Stomach (tissue), 19 donors: ENCODE data around the gene CHMP4A. TPM values are rescaled to one million over a fixed set of nuclear protein-coding genes. Genes with fewer than 3 reads are reported as not detected.

Source experiments
- DNase-seq, 2 donors: peaks; one replicate each; pipeline versions ENCODE4 v3.0.0 to v3.0.0-alpha.2; 2013 to 2019
- H3K27ac ChIP-seq, 5 donors: fragments of 200-600 bp in 4 of 5; sonication (generic) in 4 of 5; one replicate each; pipeline ENCODE4 v1.5.1; 2013 to 2019; ENCODE audit warnings: mild to moderate bottlenecking in 1 of 5, moderate library complexity in 1 of 5
- H3K27me3 ChIP-seq, 3 donors: fragments of 200-600 bp; sonication (generic); one replicate each; pipeline ENCODE4 v1.5.1; 2017 to 2019; ENCODE audit warnings: mixed run types in 1 of 3
- H3K36me3 ChIP-seq, 4 donors: fragments of 200-600 bp; sonication (generic); 1 replicate in 3 of 4; 2 replicates in 1 of 4; pipeline ENCODE4 v1.5.1; 2016 to 2019
- H3K4me1 ChIP-seq, 4 donors: fragments of 200-600 bp; sonication (generic); one replicate each; pipeline ENCODE4 v1.5.1; 2016 to 2019
- H3K4me3 ChIP-seq, 4 donors: fragments of 200-600 bp; sonication (generic) in 3 of 4; one replicate each; pipeline ENCODE4 v1.5.1; 2016 to 2019; ENCODE audit warnings: mild to moderate bottlenecking in 1 of 4
- H3K9me3 ChIP-seq, 4 donors: fragments of 200-600 bp; sonication (generic); one replicate each; pipeline ENCODE4 v1.5.1; 2016 to 2019
- CTCF ChIP-seq, 7 experiments: fragments of 450-650 bp in 4 of 7; fragments of 200-600 bp in 3 of 7; sonication (generic) in 3 of 7; IDR thresholded peaks; one replicate each; pipeline ENCODE4 v1.5.1; 2016 to 2019; ENCODE audit warnings: antibody characterized with exemption in 7 of 7, control low read depth in 2 of 7, mild to moderate bottlenecking in 1 of 7
- EP300 ChIP-seq: sonication (generic); formaldehyde crosslinking; IDR thresholded peaks from one replicate; pipeline ENCODE4 v1.6.1; 2017; ENCODE audit warnings: antibody characterized with exemption
- POLR2A ChIP-seq, 4 donors: fragments of 450-650 bp; IDR thresholded peaks; one replicate each; pipeline ENCODE4 v1.6.1; 2016; ENCODE audit warnings: antibody characterized with exemption in 4 of 4, control low read depth in 2 of 4, mild to moderate bottlenecking in 1 of 4, moderate library complexity in 1 of 4
- POLR2AphosphoS5 ChIP-seq, 3 donors: sonication (generic); formaldehyde crosslinking; IDR thresholded peaks; one replicate each; pipeline ENCODE4 v1.6.1; 2016; ENCODE audit warnings: antibody characterized with exemption in 3 of 3
- WGBS, 5 donors: extraction: QIAGEN DNeasy Blood & Tissue Kit in 3 of 5; methylation state at CpG; one replicate each; pipeline versions ENCODE4 v1.1.5 to v1.1.7; 2013 to 2018; 5-methylcytosine and 5-hydroxymethylcytosine counted together
- intact Hi-C: fragments of 100-400 bp; cut with DNase I; formaldehyde crosslinking; loops from one replicate; pipeline ENCODE4 v1.15.1; 2023; ENCODE audit warnings: low total_unique reads
- long read RNA-seq, 10 donors: transcript quantifications; one replicate each; lab custom pipeline, GENCODE V29; 2026
- polyA plus RNA-seq, 3 donors: library from polyadenylated mRNA; stranded (reverse); fragments of 200-250 nt; gene quantifications; one replicate each; pipeline ENCODE4 v1.2.3, GENCODE V29; 2013
- total RNA-seq, 5 donors: library from RNA; depleted of rRNA; stranded (reverse); fragments of >200 nt; gene quantifications; one replicate each; pipeline versions ENCODE4 v1.1.0 to v1.2.3, GENCODE V29; 2014 to 2016
- donor health status: healthy with polysubstance abuse.
- donor health status: Bipolar disorder and iron deficiency.
- donor health status: healthy.

CHMP4A gene, protein sequence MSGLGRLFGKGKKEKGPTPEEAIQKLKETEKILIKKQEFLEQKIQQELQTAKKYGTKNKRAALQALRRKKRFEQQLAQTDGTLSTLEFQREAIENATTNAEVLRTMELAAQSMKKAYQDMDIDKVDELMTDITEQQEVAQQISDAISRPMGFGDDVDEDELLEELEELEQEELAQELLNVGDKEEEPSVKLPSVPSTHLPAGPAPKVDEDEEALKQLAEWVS
- total RNA-seq = 10 to 100 TPM in 4 of 5 donors, not detected in 1; 27.8 to 37.2 (median 31.8) TPM
- polyA plus RNA-seq = 100 to 1,000 TPM in 1 of 3 donors, 10 to 100 TPM in 2; 66.5 to 135 (median 70.7) TPM
- long read RNA-seq, donor 1, transcript CHMP4A-201 (6 exons, 1,393 nt) = major isoform, 16 of 16 reads
- long read RNA-seq, donor 1, partial matches to known transcripts = 0 of 16 reads
- long read RNA-seq, donor 1, other reads (novel, unspliced or antisense) = 0 of 16 reads
- long read RNA-seq, donor 2, transcript CHMP4A-201 (6 exons, 1,393 nt) = major isoform, 19 of 20 reads
- long read RNA-seq, donor 2, partial matches to known transcripts = 0 of 20 reads
- long read RNA-seq, donor 2, other reads (novel, unspliced or antisense) = 0 of 20 reads
- long read RNA-seq, donor 3, transcript CHMP4A-201 (6 exons, 1,393 nt) = major isoform, 12 of 12 reads
- long read RNA-seq, donor 3, partial matches to known transcripts = 0 of 12 reads
- long read RNA-seq, donor 3, other reads (novel, unspliced or antisense) = 0 of 12 reads
- long read RNA-seq, donor 4, partial matches to known transcripts = 0 of 1 reads
- long read RNA-seq, donor 4, other reads (novel, unspliced or antisense) = 0 of 1 reads
- long read RNA-seq, donor 5, transcript CHMP4A-201 (6 exons, 1,393 nt) = major isoform, 19 of 20 reads
- long read RNA-seq, donor 5, partial matches to known transcripts = 0 of 20 reads
- long read RNA-seq, donor 5, other reads (novel, unspliced or antisense) = 0 of 20 reads
- long read RNA-seq, donor 6, transcript CHMP4A-201 (6 exons, 1,393 nt) = major isoform, 54 of 61 reads
- long read RNA-seq, donor 6, partial matches to known transcripts = 0 of 61 reads
- long read RNA-seq, donor 6, other reads (novel, unspliced or antisense) = 0 of 61 reads
- long read RNA-seq, donor 7, transcript CHMP4A-201 (6 exons, 1,393 nt) = major isoform, 16 of 20 reads
- long read RNA-seq, donor 7, partial matches to known transcripts = 0 of 20 reads
- long read RNA-seq, donor 7, other reads (novel, unspliced or antisense) = 0 of 20 reads
- long read RNA-seq, donor 8, transcript CHMP4A-201 (6 exons, 1,393 nt) = major isoform, 18 of 20 reads
- long read RNA-seq, donor 8, partial matches to known transcripts = 0 of 20 reads
- long read RNA-seq, donor 8, other reads (novel, unspliced or antisense) = 0 of 20 reads
- long read RNA-seq, donor 9, transcript CHMP4A-201 (6 exons, 1,393 nt) = major isoform, 14 of 15 reads
- long read RNA-seq, donor 9, partial matches to known transcripts = 0 of 15 reads
- long read RNA-seq, donor 9, other reads (novel, unspliced or antisense) = 0 of 15 reads
- long read RNA-seq, donor 10, transcript CHMP4A-201 (6 exons, 1,393 nt) = major isoform, 10 of 10 reads
- long read RNA-seq, donor 10, partial matches to known transcripts = 0 of 10 reads
- long read RNA-seq, donor 10, other reads (novel, unspliced or antisense) = 0 of 10 reads

- peak; percentile 95 to 100 (median 99) for TF ChIP-seq POLR2AphosphoS5 (IDR thresholded peaks at IDR 0.05)
- TF ChIP-seq POLR2A (IDR thresholded peaks at IDR 0.05) = peak in 2 of 4 donors; percentile 27 to 86
- no peak for TF ChIP-seq EP300
- peak in 1 of 7 experiments; percentile 30 for TF ChIP-seq CTCF (IDR thresholded peaks at IDR 0.05)
- DNase-seq = peak; percentile 94 to 99
- intact Hi-C loops = no loop called here
- WGBS, 5 donors = 1 to 2% (median 1%) methylated on average over 41 to 53 of the region's 53 CpGs
- no peaks in the 10 kb centered on the region for H3K27me3 ChIP-seq
- H3K4me1 ChIP-seq = peaks cover 9 to 52% (median 39%) of the 10 kb centered on the region in 4 donors
- no peaks in the 10 kb centered on the region for H3K9me3 ChIP-seq
- H3K27ac ChIP-seq = peak within 1 kb of the TSS; percentile 96 to 99 (median 98)
- H3K4me3 ChIP-seq = peak within 1 kb of the TSS; percentile 55 to 84 (median 72)
- H3K36me3 ChIP-seq = peaks cover 30 to 52% (median 46%) of the 10 kb centered on the region in 4 donors
Observed at GRCh38 chr14:24212924-24213865, at the start of gene CHMP4A. Gene CHMP4A, minus strand, starts transcription at chr14:24213488. Its CDS starts 49 bp downstream, at chr14:24213439.

GRCh38 chr14:24261969-24262327 lies 48.7 kb upstream of the CHMP4A start:
- 89 to 92% (median 91%) methylated on average over 6 to 19 of the region's 19 CpGs for WGBS, 5 donors
- Histone ChIP-seq H3K4me1 (peaks cover 0 to 12% (median 6%) of the 10 kb centered on the region in 4 donors), H3K36me3 (peaks cover 9 to 53% (median 25%) of the 10 kb centered on the region in 4 donors), H3K27ac (no peak overlapping the region), H3K9me3 (no peaks in the 10 kb centered on the region), H3K27me3 (no peaks in the 10 kb centered on the region), H3K4me3 (no peak overlapping the region)
- TF ChIP-seq CTCF (IDR thresholded peaks at IDR 0.05) (no peak), POLR2AphosphoS5 (IDR thresholded peaks at IDR 0.05) (no peak), POLR2A (IDR thresholded peaks at IDR 0.05) (no peak), EP300 (no peak)
- intact Hi-C loops = no loop called here
- DNase-seq = no peak

DNA sequence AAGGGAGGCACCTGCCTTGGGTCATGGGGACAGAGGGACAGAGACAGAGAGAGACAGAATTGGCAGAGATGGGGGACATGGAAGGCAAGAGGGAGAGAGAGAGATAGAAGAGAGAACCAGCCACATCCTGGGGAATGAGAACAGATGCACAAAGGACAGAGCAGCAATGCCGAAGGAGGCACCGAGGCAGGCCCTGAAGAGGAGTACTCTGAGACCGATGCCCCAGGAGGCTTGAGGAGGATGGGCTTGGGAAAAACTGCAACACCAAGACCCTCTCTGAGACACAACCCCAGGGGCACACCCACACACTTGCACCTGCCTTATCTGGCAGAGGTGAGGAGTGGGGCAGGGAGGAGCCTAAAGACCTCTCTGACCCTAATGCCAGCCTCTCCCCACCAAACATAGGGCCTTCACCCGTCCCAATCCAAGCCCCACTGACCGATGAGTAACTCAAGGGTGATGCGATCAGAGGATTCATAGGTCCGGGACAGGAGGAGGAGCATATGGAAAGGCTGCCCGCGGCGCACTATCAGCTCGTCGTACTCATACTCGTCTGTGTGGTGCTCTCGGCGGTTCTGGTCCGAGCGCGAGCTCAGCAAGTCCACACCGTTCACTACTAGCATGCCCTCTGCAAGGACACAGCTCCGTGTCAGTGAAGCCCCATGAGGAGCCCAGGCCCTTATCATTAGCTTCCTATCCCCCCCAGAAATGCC lies 48.1 kb upstream of the CHMP4A start:
- Histone ChIP-seq H3K9me3 (no peaks in the 10 kb centered on the region), H3K4me3 (no peak overlapping the region), H3K27ac (no peak overlapping the region), H3K36me3 (peaks cover 4 to 48% (median 20%) of the 10 kb centered on the region in 4 donors), H3K27me3 (no peaks in the 10 kb centered on the region), H3K4me1 (peaks cover 0 to 12% (median 6%) of the 10 kb centered on the region in 4 donors)
- intact Hi-C loops = no loop called here
- TF ChIP-seq POLR2A (IDR thresholded peaks at IDR 0.05) = no peak
- no peak for TF ChIP-seq CTCF (IDR thresholded peaks at IDR 0.05)
- no peak for TF ChIP-seq POLR2AphosphoS5 (IDR thresholded peaks at IDR 0.05)
- no peak for TF ChIP-seq EP300
- no peak for DNase-seq
- 87 to 93% (median 89%) methylated on average over 18 to 20 of the region's 20 CpGs for WGBS, 5 donors
